ENCODE results near the gene PRORP. TPM values are rescaled to one million over a fixed set of nuclear protein-coding genes. Genes with fewer than 3 reads are reported as not detected.

PRORP gene
- total RNA-seq, 6 experiments from 2014 or later, result 15.2 to 22.2 (median 19.7) TPM

- H3K9me3 ChIP-seq, result no peaks in the 10 kb centered on the region
- WGBS (ENCODE audit: insufficient coverage, low coverage, low lambda C conversion rate, missing lambda C conversion rate), result 94% methylated on average over 2 of the region's 2 CpGs
- TF ChIP-seq CTCF (IDR thresholded peaks at IDR 0.05) (peak in 3 of 4 donors; percentile 55 to 68 (median 58)), POLR2A (IDR thresholded peaks at IDR 0.05) (no peak)
- DNase-seq (no peak), ATAC-seq (peak in 3 of 4 donors; percentile 47 to 70 (median 65))
- no peaks in the 10 kb centered on the region for H3K4me1 ChIP-seq
- no peak overlapping the region for H3K27ac ChIP-seq
- no peak overlapping the region for H3K4me3 ChIP-seq
- peaks cover 0 to 3% (median 0%) of the 10 kb centered on the region in 4 donors for H3K36me3 ChIP-seq
- no peaks in the 10 kb centered on the region for H3K27me3 ChIP-seq
- intact Hi-C loops (cut with DNase I), result loop anchor here in 1 of 2 donors (5.0 kb wide), 1 partner anchor 271 kb away; no protein-coding TSS in a partner anchor
Observed at GRCh38 chr14:35140718-35141581, 18.6 kb downstream of the PRORP start.

DNA sequence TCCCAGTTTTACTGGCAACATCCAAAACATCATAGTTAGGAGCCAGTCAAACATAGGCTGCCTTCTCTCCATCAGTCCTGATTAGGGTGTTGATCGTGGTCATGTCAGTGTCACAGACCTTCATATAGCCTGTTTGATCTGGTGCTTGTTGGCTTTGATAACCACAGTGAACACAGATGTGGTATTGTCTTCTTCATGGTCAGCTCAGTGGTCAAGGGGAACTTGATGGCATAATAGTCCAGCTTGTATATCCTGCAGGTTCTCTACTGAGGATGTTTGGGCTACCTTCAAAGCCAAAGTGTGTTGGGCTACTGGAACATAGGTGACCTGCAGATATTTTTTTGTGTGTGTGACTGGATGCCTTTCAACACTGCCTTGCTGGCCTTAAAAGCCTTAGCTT, 21.7 kb downstream of the PRORP start:
- Histone ChIP-seq H3K4me1 (no peaks in the 10 kb centered on the region), H3K36me3 (peaks cover 0 to 3% (median 0%) of the 10 kb centered on the region in 4 donors), H3K4me3 (no peak overlapping the region), H3K27me3 (no peaks in the 10 kb centered on the region), H3K9me3 (no peaks in the 10 kb centered on the region), H3K27ac (no peak overlapping the region)
- WGBS (ENCODE audit: insufficient coverage, low coverage, low lambda C conversion rate, missing lambda C conversion rate), result 100% methylated on average over 1 of the region's 1 CpG
- intact Hi-C loops (cut with DNase I), result loop anchor here in 1 of 2 donors (5.0 kb wide), 1 partner anchor 268 kb away; no protein-coding TSS in a partner anchor
- ATAC-seq (no peak), DNase-seq (no peak)
- TF ChIP-seq POLR2A (IDR thresholded peaks at IDR 0.05), result no peak
- no peak for TF ChIP-seq CTCF (IDR thresholded peaks at IDR 0.05)

DNA sequence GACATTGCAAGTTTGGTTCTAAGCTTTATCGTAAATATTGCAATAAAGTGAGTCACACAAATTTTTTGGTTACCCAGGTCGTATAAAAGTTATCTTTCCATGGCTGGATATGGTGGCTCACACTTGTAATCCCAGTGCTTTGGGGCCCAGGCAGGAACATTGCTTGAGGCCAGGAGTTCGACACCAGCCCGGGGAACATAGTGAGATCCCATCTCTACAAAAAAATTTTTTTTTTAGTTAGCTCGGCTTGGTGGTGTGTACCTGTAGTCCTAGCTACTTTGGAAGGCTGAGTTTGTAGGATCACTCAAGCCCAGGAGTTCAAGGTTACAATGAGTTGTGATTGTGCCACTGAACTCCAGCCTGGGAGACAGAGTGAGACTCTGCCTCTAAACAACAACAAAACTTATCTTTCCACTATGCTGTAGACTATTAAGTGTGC, 24.4 kb downstream of the PRORP start:
- no peak for DNase-seq
- intact Hi-C loops (cut with DNase I), result no loop called here
- TF ChIP-seq CTCF (IDR thresholded peaks at IDR 0.05) (no peak), POLR2A (IDR thresholded peaks at IDR 0.05) (no peak)
- Histone ChIP-seq H3K27me3 (no peaks in the 10 kb centered on the region), H3K4me1 (no peaks in the 10 kb centered on the region), H3K27ac (no peak overlapping the region), H3K4me3 (no peak overlapping the region), H3K9me3 (no peaks in the 10 kb centered on the region), H3K36me3 (peaks cover 0 to 3% (median 0%) of the 10 kb centered on the region in 4 donors)
- ATAC-seq, result peak in 2 of 4 donors; percentile 39 to 44
- 83% methylated on average over 5 of the region's 5 CpGs for WGBS (ENCODE audit: insufficient coverage, low coverage, low lambda C conversion rate, missing lambda C conversion rate)

DNA sequence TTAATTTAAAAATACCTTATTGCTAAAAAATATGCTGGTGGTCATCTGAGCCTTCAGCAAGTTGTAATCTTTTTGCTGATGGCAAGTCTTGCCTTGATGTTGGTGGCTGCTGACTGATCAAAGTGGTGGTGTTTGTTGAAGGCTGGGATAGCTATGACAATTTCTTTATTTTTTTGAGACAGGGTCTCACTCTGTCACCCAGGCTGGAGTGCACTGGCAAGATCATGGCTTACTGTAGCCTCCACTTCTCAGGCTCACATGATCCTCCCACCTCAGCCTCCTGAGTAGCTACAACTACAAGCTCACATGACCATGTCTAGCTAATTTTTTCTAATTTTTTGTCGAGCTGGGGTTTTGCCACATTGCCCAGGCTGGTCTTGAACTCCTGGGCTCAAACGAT, 24.8 kb downstream of the PRORP start:
- no peak overlapping the region for H3K27ac ChIP-seq
- H3K4me1 ChIP-seq, result no peaks in the 10 kb centered on the region
- H3K9me3 ChIP-seq, result no peaks in the 10 kb centered on the region
- no peak for TF ChIP-seq POLR2A (IDR thresholded peaks at IDR 0.05)
- no peak for TF ChIP-seq CTCF (IDR thresholded peaks at IDR 0.05)
- peaks cover 0 to 3% (median 0%) of the 10 kb centered on the region in 4 donors for H3K36me3 ChIP-seq
- 85% methylated on average over 2 of the region's 2 CpGs for WGBS (ENCODE audit: insufficient coverage, low coverage, low lambda C conversion rate, missing lambda C conversion rate)
- H3K4me3 ChIP-seq, result no peak overlapping the region
- intact Hi-C loops (cut with DNase I), result no loop called here
- H3K27me3 ChIP-seq, result no peaks in the 10 kb centered on the region
- DNase-seq, result no peak
- ATAC-seq, result no peak

All from right lobe of liver (tissue), 6 donors.